ENCODE measurements around the gene SHMT2.

The SHMT2 gene

DNA sequence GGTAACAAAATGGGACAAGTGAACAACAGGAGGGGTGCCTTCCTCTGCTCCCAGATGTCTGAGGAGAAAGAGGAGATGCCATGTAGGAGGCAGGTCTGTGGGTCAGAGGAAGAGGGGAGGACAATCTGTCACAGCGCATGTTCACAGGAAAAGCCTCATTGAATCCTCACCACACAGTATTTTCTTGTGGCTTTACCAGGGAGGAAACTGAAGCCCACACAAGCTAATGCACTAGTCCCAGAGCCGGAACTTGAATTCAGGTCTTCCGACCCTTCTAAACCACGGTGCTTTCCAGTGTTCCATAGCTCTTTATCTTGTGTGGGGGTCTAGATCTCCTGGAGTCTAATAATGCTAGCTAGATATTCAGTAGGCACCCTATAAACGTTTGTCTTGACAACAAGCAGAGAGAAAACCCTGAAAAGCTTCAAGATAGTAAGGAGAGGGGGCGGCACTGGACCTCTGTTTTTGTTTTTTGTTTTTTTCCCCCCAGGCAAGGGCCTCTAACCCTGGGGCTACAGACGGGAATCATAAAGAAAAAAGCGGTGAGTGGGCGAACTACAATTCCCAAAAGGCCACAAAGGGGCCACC, 371 bp upstream of the SHMT2 start:
- DNase-seq = peak; percentile 78

DNA sequence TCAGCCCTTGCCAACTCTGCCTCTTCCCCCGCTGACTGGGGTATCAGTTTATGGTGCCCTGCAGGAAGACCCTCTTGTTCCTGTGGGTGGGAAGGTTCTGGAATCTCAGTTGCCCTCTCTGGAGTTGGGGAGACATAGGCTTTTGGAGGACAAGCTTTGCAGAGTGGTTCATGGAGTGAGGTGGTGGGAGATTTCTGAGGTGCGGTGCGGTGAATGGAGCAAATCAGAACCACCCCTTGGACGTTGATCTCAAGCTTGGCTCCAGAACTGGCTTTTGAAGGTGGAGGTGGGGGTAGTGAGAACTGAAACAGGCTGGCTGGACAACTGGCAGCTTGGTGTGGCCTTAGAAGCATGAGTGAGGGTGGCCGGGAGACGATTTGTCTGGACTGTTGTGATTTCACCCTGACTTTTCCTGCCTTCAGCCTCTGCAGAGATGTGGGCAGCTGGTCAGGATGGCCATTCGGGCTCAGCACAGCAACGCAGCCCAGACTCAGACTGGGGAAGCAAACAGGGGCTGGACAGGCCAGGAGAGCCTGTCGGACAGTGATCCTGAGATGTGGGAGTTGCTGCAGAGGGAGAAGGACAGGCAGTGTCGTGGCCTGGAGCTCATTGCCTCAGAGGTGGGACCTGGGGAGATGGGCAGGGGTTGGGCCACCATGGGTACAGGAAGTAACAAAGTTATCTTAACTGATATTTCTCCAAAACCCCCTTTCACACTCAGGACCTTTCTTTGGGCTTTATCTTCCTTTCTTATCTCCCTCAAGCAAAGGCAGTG, 1.1 kb downstream of the SHMT2 start:
- no peak for DNase-seq

DNA sequence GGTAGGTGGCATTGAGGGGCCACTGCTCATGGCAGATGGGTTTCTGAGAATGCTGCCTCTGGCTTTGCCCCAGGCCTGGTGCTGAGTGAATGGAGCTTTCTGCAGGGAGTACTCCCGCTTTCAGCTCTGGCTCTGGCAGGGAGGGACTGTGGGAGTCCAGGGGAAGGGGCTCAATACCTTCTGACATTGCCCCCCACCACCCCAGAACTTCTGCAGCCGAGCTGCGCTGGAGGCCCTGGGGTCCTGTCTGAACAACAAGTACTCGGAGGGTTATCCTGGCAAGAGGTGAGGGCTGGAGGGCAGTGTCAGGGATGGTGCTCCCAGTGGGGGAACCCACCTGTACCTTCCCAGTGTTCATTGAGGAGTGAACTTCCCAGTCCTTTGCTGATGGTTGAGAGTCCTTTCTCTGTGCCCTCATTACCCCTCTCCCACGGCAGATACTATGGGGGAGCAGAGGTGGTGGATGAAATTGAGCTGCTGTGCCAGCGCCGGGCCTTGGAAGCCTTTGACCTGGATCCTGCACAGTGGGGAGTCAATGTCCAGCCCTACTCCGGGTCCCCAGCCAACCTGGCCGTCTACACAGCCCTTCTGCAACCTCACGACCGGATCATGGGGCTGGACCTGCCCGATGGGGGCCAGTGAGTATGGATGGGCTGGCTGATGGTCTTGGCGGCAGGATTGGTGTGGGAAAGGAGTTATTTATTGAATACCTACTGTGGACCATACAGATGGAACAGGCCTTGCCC, 1.9 kb downstream of the SHMT2 start:
- DNase-seq = no peak

DNA sequence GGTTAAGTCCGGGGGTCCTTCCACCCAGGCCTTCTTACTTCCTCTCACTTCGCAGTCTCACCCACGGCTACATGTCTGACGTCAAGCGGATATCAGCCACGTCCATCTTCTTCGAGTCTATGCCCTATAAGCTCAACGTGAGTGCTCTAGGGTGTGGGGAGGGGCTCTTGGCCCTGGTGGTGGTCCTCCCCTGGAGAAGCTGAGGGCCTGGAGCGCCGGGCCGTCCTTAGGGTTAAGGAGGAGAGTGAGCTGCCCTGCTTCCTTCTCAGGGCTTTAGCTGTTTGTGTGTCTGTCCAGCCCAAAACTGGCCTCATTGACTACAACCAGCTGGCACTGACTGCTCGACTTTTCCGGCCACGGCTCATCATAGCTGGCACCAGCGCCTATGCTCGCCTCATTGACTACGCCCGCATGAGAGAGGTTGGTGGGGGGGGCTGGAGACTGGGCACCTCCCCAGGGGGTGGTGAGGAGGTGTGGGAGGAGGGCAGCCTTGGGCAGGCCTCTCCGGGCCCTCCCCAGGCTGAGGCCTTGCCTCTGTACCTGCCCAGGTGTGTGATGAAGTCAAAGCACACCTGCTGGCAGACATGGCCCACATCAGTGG, 2.7 kb downstream of the SHMT2 start:
- DNase-seq = no peak

DNA sequence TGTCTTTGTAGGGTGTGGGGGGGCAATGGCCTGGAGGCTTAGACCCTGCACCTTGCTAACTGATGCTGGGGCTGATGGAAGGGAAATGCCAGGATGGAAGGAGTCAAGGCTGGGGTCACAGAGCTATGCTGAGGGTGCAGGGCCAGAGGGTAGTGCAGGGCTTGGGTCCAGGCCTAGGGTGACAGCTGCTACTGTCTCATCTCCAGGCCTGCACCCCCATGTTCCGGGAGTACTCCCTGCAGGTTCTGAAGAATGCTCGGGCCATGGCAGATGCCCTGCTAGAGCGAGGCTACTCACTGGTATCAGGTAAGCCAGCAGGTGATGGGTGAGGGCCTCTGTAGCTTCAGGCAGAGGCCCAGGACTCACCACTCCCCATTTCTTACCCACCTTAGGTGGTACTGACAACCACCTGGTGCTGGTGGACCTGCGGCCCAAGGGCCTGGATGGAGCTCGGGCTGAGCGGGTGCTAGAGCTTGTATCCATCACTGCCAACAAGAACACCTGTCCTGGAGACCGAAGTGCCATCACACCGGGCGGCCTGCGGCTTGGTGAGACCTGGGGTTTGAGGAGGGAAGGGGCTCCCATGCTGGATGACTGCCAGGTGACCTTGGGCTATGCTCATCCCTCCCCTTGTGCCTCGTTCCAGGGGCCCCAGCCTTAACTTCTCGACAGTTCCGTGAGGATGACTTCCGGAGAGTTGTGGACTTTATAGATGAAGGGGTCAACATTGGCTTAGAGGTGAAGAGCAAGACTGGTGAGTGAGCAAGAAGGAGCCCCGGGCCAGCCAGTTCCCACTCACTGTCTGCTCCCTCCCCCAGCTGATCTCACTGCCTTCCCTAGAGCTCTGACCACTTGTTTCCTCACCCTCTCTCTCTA, 4.1 kb downstream of the SHMT2 start:
- no peak for DNase-seq

DNA sequence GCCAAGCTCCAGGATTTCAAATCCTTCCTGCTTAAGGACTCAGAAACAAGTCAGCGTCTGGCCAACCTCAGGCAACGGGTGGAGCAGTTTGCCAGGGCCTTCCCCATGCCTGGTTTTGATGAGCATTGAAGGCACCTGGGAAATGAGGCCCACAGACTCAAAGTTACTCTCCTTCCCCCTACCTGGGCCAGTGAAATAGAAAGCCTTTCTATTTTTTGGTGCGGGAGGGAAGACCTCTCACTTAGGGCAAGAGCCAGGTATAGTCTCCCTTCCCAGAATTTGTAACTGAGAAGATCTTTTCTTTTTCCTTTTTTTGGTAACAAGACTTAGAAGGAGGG, 4.7 kb downstream of the SHMT2 start:
- DNase-seq = no peak

DNA sequence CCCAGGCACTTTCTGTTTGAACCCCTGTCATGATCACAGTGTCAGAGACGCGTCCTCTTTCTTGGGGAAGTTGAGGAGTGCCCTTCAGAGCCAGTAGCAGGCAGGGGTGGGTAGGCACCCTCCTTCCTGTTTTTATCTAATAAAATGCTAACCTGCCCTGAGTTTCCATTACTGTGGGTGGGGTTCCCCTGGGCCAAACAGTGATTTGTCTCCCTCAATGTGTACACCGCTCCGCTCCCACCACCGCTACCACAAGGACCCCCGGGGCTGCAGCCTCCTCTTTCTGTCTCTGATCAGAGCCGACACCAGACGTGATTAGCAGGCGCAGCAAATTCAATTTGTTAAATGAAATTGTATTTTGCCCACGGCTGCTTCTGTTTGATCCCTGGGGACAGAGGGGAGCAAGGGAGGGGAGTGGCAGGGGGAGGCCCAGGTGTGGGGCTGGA, 5.1 kb downstream of the SHMT2 start:
- no peak for DNase-seq

DNA sequence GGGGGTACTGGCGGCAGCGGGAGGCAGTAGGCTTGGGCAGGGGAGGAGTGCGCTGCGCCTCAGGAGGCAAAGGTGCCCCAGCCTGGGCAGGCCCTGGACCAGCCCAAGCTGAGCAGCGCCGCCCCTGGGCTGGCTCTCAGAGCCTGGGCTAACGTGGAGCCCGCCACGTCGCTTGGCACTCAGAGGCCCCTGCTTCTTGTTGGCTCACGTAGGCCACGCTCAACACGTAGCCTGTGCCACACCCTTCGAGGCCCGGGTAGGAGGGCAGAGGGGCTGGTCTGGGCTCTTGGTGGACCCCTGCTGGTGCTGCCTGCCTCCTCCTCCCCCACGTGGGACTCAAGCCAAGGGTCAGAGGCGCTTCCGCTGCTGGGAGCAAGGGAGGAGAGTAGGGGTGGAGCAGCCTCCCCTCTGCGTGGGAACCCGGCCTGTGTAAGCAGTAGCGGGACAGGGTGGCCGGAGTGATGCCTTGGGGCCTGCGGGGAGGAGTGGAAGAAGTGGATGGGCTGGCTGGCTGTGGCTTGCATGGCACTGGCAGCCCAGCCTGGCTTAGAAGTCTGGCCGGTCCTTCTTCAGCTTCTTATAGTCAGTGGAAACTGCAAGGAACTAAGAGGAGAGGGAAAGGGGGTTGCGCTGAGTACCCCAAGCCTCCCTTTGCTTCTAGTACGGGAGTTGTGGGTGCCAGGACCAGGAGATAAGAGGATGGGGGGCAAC, 5.7 kb downstream of the SHMT2 start:
- no peak for DNase-seq

DNA sequence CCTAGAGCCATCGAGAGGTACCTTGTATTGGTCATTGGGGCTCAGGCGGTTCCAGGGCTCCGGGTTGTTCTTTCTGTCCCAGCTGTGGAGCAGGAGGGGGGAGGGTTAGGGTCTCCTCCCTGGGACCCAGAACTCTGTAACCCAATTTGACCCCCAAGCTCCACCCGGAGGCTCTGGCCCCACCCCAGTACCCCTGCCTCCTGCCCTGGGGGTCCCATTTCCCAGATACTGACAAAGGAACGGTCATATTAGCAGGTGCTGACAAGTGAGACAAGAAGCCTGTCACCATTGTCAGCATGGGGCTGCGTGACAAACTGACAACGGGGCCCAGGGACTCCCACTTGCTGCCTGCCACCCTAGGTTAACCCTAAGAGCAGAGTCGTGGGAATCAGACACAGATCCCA, 6.2 kb downstream of the SHMT2 start:
- DNase-seq = no peak

DNA sequence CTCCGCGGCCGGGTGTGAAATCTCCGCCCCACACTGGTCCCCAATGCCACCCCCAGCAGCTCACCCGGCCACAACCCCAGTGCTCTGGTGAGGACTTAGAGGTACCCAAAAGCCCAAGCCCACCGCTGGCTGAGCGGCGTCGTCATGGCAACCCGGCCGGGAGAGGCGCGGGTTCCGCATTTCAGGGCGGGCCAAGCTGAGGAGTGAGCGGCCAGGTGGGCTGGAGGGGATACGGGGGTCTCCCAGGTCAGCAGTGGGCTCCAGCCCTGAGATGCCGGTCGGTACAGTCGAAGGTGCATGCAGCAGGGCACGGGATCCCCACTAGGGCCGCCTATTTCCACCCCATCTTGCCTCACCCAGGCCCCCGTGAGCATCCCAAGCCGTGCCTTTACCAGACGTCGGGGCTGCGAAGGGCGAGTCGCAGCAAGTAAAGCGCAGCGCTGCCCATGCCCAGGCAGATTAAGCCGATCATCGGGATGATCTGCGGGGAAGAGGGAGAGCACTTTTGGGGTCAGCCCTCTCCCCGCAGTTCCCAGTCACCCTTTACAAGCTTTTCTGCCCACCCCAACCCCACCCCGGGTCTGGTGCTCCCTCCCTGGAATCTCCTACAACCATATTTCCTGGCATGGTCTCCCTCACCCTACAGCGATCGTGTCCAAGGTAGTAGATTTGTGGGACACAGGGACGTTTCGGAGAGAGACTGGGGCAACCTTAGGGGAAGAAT, 6.9 kb downstream of the SHMT2 start:
- DNase-seq = no peak

DNA sequence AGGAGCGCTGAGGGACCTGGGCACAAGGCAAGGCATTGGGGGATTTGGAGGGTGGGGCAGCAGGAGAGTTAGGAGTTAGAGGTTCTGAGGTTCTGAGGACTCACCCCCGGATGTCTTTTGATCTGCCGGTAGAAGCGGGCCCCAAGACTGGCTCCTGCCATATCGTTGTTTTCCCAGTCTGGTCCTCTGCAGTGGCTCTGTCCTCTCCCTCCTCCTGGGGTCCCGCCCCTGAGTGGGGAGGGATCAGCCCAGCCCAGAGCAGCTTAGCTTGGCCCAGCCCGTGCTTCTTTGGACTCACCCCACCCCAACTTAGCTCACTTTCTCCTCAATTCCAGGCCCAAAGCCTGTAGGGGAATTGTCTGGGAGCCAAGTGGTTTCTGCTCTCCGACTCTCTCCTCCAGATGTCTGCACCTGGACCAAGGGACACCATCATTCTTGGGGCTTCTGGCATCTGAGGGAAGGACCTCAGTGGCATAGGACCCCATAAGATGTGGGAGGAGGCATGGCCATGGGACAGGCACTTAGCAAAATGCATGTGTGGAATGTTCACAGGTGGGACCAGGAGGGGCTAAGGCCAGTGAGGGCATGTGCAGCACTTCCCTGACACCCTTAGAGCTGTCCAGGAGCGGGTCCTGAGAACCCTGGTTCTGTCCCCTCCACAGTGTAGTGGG, 7.5 kb downstream of the SHMT2 start:
- no peak for DNase-seq

DNA sequence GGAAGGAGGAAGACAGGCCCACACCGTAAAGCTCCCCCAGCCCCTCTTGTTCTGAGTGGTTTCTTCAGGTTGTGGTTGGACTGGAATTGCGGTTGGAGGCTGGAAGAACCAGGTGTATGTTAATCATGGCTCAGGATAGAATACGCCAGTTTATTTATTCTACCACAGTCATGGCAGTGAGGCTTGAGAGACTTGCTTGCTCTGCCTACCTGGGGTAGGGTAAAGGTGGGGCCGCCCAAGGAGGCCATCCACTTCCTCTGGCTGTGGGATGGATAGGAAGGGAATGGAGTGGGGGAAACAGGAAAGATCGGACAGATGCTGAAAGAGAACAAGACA, 8.1 kb downstream of the SHMT2 start:
- no peak for DNase-seq

DNA sequence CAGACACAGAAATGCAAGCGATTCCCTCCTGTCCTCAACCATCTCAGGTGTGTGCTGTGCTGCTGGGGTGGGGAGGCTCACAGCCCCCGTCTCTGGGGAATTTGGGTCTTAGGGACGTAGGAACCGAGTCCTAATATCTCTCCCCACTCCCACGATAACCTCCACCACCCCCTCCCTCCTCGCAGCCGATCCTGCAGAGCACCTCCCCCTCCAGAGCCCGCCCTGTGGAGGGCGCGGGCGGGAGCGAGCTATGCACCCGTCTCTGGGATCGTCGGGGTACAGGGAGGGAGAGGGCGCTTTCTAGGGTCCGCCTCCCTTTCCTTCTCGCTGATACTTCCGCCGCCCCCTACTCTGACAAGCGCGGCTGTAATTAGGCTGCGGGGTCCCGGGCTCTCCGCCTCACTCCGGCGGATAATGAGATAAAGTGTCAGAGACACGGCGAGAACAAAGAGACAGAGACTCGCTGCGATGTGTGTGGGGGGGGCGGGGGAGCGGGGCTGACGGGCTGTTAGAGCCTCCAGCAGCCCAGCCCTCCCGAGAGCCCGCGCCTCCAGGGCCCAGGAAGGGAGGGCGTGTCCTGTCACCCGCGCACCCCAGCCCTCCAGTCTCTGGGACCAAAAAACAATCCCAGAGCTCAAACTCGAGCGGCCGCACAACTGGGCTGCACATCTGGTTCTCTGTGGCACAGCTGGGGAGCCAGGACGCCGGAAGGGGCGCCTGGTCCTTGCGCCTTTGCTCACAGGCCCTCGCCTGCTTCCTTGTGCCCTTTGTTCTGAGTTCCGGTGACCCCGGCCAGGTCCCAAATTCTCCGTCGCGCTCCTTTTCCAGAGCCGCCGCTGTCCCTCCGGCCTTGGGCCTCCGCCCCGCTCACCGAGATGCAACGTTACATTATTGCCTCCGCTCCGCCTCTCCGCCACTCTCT, 8.7 kb downstream of the SHMT2 start:
- DNase-seq = peak; percentile 33 to 42

DNA sequence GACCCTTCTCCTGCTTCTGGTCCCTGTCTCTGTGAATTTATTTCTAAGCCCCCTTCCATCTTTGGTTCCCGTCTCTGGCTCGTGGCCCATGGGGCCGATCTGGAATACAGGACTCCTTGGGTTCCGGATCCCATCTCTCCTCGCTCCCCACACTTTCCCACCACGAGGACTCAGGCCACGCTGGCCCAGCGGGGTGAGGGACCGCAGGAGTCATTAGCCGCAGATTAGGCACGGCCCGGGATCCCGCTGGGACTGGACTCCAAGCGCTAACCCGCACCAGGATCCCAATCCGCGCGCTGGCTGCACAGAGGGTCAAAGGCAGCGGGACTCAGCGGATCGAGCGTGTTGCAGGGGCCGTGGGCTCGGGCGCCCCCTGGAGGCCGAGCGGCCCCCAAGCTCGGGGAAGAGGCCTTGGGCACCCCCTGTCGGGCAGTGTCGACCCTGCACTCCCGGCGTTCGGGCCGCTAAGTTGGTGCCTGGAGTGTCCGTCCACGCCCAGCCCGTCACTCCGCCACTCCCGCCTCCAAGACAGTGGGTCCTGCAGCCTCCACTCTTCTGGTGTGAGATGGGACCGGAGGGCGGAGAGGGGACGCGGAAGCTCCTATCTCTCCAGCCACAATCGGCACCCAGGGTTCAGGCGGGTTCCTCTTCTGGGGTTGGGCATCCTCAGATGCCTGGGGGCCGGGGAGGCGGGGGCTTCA, 9.5 kb downstream of the SHMT2 start:
- peak; percentile 81 to 87 for DNase-seq

DNA sequence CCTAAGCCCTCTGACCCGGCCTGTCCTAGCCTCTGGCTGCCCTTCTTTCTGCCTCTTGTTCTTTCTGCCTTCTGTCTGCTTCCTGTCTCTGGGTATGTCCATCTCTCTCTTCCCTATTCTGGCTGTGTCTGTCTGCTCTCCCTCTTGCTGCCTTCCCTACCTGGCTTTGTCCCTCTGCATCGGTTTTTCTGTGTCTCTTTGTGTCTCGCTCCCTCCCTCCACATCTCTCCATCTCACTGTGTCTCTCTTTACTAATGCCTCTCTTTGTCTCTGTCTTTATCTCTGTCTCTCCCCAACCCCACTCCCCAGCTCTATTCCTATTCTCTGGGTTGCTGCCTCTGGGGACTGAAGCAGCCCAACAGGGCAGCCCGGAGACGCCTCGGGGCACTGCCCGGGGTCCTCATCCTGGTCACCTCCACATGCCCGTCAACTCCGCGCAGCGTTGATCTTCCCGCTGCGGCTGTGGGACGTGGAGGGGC, 10.1 kb downstream of the SHMT2 start:
- DNase-seq = peak in 1 of 2 experiments; percentile 55

DNA sequence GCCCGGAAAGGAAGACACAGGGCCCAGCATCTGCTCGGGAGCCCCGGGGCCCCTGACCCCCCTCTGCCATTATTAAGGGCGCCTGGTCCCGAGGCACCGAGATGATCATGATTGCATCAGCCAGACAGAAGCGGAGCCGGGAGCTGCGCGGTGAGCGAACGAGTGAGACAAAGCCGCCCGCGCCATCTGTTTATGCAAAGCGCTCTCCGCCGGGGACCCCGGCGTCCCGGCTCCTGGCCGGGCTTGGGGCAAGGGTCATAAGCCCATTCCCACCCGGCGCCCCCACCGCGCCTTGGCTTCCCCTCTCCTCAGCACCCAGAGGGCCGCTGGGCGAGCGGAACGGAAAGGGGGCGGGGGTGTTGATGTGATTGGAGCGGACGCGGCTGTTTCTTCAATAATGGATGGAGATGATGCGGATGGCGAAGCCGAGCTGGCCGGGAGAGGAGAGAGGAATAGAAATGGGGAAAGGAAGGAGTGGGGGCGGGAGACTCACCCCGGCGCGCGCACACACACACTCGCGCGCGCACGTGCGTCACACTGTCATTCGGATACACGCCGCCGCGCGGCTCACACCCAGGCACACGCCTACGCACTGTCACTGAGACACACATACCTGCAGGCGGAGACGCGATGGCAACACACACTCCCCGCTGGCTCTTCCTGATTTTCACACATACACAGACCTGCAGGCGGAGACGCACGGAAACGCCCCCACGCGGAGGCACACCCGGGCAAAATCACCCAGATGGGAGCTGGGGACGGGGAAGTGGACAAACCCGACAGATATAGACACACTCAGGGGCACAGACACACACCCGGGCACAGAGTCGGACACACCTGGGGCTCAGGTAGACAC, 10.8 kb downstream of the SHMT2 start:
- peak; percentile 18 to 40 for DNase-seq

DNA sequence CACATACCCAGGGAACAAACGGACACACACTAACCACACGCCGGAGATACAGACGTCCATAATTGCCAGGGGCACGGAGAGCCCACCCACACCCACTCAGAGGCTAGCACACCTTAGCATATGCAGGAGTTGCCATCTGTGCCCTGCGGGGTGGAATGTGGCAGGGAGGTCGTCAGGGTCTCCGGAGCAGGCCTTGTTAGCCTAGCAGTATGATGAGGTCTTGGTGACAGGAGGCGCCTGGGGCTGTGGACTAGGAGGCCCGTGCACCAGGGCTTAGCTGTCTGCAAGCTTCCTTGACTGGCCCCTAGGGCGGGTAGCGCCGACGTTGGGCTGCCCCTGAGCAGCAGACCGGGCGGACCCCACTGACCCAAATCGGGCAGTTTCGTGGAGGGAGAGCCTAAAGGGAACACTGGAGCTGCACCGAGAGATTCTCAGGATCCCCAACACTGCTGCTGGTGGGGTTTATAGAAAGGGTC, 11.5 kb downstream of the SHMT2 start:
- peak in 1 of 2 experiments; percentile 9 for DNase-seq
